GM19240 (cell line): ENCODE results near the gene TRIM5.

Experiments used
- DNase-seq: peaks from one replicate; pipeline ENCODE4 v3.0.0; 2011; ENCODE audit warnings: low spot score; ENCODE audit not compliant: insufficient read length

Gene TRIM5

DNA sequence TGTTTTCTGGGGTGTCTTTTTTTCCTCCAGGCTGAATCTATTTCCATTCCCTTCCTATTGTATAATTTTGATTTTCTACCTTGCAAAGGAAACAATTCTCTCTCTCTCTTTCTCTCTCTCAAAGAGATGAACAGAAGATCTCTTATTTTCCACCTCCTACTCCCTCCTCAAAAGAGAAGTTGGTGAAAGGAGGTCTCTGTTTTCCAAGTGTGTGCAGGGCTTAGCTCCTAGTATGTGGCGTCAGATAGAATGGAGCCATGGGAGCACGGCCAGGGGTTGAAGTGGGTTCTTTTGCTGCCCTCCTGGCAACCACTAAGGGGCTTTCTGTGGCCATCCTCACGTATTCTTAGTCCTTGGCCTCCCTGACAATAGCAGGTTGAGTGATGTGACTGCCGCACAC, 59.6 kb downstream of the TRIM5 start:
- DNase-seq, result no peak

DNA sequence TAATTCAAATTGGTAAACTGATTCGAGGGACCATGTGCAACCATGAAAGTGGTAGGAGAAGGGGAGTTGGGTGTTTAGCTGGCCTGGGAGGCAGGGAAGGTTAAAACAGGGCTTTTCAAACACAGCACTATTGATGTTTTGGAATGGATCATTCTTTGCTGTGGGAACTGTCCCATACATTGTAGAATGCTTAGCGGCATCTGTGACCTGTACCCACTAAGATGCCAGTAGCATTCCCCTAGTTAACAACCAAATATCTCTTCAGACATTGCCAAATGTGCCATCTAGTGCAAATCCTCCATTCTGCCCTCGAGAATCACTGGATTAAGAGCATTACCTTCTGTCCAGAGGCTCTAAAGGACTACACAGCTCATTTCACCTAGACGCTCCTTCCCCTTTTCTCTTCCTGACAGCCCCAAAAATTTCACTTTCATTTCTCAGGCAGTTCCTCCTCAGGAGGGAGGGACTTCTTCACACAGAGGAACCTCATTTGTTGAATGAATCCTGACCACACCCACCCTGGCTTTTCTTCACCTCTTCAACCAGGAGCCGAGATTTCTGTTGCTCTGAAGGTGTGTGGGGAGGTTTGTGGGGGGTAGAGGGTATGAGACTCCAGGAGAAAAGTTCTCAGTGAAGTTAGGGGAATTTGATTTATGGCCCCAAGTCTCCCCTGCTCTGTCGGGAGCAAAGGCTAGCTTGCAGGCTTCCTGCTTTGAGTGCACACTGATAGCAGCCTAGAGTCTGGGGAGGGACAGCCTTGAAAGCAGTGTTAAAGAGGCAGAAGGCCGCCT, 60.2 kb downstream of the TRIM5 start, which contains the start of gene TRIM34:
Gene TRIM34, plus strand, starts transcription at position 513 of the 791 bp plus-strand sequence. CDS start 7,331 bp downstream, outside the sequence.
- DNase-seq, result peak; percentile 86

DNA sequence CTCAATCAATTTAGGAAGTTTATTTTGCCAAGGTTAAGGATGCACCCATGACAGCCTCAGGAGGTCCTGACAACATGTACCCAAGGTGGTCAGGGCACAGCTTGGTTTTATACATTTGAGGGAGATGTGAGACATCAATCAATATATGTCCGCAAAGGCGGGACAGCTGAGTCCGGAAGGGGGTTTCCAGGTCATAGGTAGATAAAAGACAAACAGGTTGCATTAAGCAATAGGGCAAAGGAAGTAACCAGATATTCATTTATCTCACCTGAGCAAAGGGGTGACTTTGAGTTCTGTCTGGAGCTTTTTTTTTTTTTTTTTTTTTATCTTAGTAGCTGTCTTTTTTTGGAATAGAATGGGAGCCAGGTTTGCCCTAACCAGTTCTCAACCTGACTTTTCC, 62.1 kb downstream of the TRIM5 start:
- no peak for DNase-seq

DNA sequence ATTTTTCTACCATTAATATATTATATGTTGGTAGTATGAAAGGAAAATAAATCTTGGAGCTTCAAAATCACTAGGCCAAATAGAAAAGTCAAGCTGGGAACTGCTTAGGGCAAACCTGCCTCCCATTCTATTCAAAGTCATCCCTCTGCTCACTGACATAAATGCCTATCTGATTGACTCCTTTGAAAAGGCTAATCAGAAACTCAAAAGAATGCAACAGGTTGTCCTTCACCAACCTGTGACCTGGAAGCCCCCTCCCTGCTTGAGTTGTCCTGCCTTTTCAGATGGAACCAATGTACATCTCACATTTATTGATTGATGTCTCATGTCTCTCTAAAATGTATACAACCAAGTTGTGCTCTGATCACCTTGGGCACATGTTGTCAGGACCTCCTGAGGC, 63.3 kb downstream of the TRIM5 start:
- no peak for DNase-seq

DNA sequence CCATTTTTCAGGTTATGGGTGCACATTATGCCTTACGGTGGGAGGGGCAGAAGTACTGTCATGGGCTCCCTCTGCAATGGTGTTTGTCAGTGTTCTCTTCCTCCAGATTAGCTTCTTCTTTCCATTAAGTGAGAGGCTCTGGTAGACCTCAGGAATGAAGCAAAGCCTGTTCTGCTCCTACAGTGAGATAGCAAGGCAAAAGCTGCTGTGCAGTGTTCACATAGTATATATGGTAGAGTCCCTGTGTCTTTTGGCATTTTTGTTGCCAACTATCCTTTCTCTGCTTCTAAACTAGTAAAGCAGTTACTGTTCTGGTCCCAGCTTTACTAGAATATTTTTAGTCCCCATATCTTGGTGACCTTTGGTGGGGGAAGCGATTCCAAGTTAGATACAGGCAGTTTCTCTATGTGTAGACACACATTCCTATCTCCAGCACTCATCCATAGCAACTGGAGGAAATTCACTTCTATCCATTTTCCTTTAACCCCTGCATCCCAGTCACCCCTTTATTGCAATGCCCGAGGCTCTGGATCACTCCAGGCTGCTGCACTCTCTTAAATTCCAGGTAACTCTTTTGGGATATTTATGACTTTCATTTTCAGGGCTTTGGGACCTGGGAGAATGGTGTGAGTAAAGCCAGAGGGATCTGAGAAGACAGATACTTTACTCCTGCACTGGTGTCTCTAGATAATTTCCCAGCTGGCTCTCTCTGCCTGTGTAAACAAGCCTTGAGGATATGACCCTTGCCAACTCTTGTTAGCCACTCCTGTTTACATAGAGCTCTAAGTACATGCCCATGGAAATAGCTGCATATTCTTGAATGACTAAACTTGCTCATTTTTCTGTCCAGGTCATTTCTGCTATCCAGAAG, 64.0 kb downstream of the TRIM5 start:
- DNase-seq, result no peak

DNA sequence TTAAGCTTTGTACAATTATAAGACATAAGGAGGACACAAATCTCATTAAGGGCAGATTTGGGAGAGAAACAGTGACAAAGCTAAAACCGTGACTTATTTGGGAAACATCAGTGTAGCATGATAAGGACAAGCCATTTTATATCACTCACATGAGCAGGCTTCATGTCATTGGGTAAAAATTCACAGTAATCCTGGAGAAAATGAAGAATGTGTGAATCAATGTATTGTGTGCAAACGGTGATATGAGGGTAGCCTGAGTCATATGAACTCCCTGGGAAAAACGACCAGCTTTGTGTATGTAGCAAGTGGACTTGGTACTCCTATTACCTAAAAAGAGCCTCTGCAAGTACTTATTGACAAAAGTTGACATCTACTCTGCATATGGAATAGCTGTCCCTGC, 66.1 kb downstream of the TRIM5 start:
- DNase-seq, result no peak
